K562 (cell line): ENCODE measurements around the gene C1orf198. TPM values are rescaled to one million over a fixed set of nuclear protein-coding genes. Genes with fewer than 3 reads are reported as not detected.

Experiments used
- ATAC-seq: fragments of 200-7000 bp; cut with Tn5 transposase; 3 replicates; pipeline ENCODE4 v1.9.1; 2020; ENCODE audit warnings: moderate library complexity
- BruUV-seq: library from RNA; stranded (reverse); fragments of 400-500 nt; replicated peaks from 2 replicates; lab custom pipeline; 2021; lab: Mats Ljungman, UMichigan
- CTCF ChIA-PET: fragments of 300-600 bp; formaldehyde crosslinking; extraction: SDS; loops from one replicate; lab custom pipeline; 2021; ENCODE audit warnings: low intra/inter-chr PET ratio; lab: Yijun Ruan, JAX
- POLR2A ChIA-PET: fragments of 300-600, 350-650 bp; sonication (Branson Sonifier 250); formaldehyde crosslinking; extraction: SDS; loops from one replicate; lab custom pipeline; 2021; ENCODE audit warnings: antibody characterized with exemption, inconsistent platforms; lab: Yijun Ruan, JAX
- DNase-seq, 4 experiments: peaks; one replicate each; pipeline versions ENCODE4 v3.0.0 to v3.0.0-alpha.2; 2011 to 2018; ENCODE audit warnings: low spot score in 3 of 4, mixed read lengths in 3 of 4; ENCODE audit errors: extremely low read depth in 1 of 4
- FAIRE-seq: peaks from 2 replicates; lab custom pipeline; 2011; peaks lifted over from hg19 to GRCh38; lab: Jason Lieb, UNC
- H2AFZ ChIP-seq: 2 replicates; pipeline ENCODE4 v1.6.0; 2011; ENCODE audit warnings: low read depth, low read length, control low read depth, inconsistent platforms
- H3K27ac ChIP-seq: fragments of 200-600 bp; 3 replicates; pipeline ENCODE4 v1.8.0; 2011; ENCODE audit warnings: low read depth, mild to moderate bottlenecking, control low read depth, inconsistent platforms, low read length, moderate library complexity, mixed read lengths; ENCODE audit errors: extremely low read depth
- H3K27me3 ChIP-seq, 2 experiments: fragments of 300-600 bp in 1 of 2; 2 replicates in 1 of 2; 3 replicates in 1 of 2; pipeline versions ENCODE4 v1.6.0 to v1.8.0; 2011; ENCODE audit warnings: inconsistent platforms in 2 of 2, low read length in 2 of 2, mild to moderate bottlenecking in 1 of 2, mixed read lengths in 1 of 2, moderate library complexity in 1 of 2; ENCODE audit not compliant: control insufficient read depth in 2 of 2, insufficient read depth in 2 of 2
- H3K36me3 ChIP-seq: fragments of 300-600 bp; 3 replicates; pipeline ENCODE4 v1.8.0; 2011; ENCODE audit warnings: mild to moderate bottlenecking, low read length, inconsistent platforms; ENCODE audit not compliant: control insufficient read depth, insufficient read depth
- H3K4me1 ChIP-seq, 2 experiments: fragments of 200-600 bp in 1 of 2; replicated peaks in 1 of 2; 2 replicates in 1 of 2; 3 replicates in 1 of 2; pipeline versions ENCODE4 v1.5.1 to v1.8.0; 2011; ENCODE audit warnings: inconsistent platforms in 2 of 2, low read length in 2 of 2, mild to moderate bottlenecking in 1 of 2, mixed read lengths in 1 of 2, moderate library complexity in 1 of 2; ENCODE audit not compliant: control insufficient read depth in 2 of 2, insufficient read depth in 2 of 2
- H3K4me2 ChIP-seq: 2 replicates; pipeline ENCODE4 v1.6.1; 2011; ENCODE audit warnings: low read length, control low read depth, inconsistent platforms, mixed read lengths; ENCODE audit not compliant: insufficient read depth
- H3K4me3 ChIP-seq: fragments of 200-600 bp; sonication (generic), shearing (Covaris generic); 2 replicates; pipeline ENCODE4 v1.5.1; 2016; ENCODE audit warnings: control low read depth, inconsistent platforms
- H3K79me2 ChIP-seq: fragments of 200-600 bp; 3 replicates; pipeline ENCODE4 v1.8.0; 2011; ENCODE audit warnings: low read length, inconsistent platforms; ENCODE audit not compliant: control insufficient read depth, insufficient read depth
- H3K9ac ChIP-seq, 2 experiments: 2 replicates each; pipeline versions ENCODE4 v1.6.0 to v1.6.1; 2011; ENCODE audit warnings: low read depth in 2 of 2, low read length in 2 of 2, control low read depth in 1 of 2, inconsistent platforms in 1 of 2, mild to moderate bottlenecking in 1 of 2, mixed read lengths in 1 of 2; ENCODE audit not compliant: insufficient read depth in 1 of 2
- H3K9me1 ChIP-seq: one replicate; pipeline ENCODE4 v1.6.0; 2011; ENCODE audit warnings: inconsistent platforms, mild to moderate bottlenecking, low read length, moderate library complexity; ENCODE audit not compliant: control insufficient read depth, insufficient read depth
- H3K9me3 ChIP-seq: replicated peaks from 2 replicates; pipeline ENCODE4 v1.5.1; 2011; ENCODE audit warnings: low read depth, low read length, inconsistent platforms; ENCODE audit not compliant: control insufficient read depth, insufficient read depth
- H4K20me1 ChIP-seq: replicated peaks from 2 replicates; pipeline ENCODE4 v1.6.1; 2011; ENCODE audit warnings: low read length, inconsistent platforms, mixed read lengths; ENCODE audit not compliant: control insufficient read depth, insufficient read depth
- CBFA2T2 ChIP-seq: fragments of 450-650 bp; conservative IDR thresholded peaks from 2 replicates; pipeline ENCODE4 v1.6.1; 2017; ENCODE audit warnings: mild to moderate bottlenecking
- GTF2A2 ChIP-seq: IDR thresholded peaks from 2 replicates; pipeline ENCODE4 v1.6.1; 2016; ENCODE audit warnings: mild to moderate bottlenecking, missing genetic modification characterization, missing compliant biosample characterization
- IRF9 ChIP-seq: fragments of 450-650 bp; IDR thresholded peaks from 2 replicates; pipeline ENCODE4 v1.6.1; 2016; ENCODE audit warnings: missing biosample characterization, missing genetic modification characterization
- MNT ChIP-seq, 2 experiments: fragments of 450-650 bp; conservative IDR thresholded peaks; 2 replicates each; pipeline ENCODE4 v1.6.1; 2017; ENCODE audit warnings: mild to moderate bottlenecking in 2 of 2, moderate library complexity in 2 of 2
- NR0B1 ChIP-seq: fragments of 450-650 bp; IDR thresholded peaks from one replicate; pipeline ENCODE4 v1.6.1; 2018; ENCODE audit warnings: mild to moderate bottlenecking, moderate library complexity; ENCODE audit not compliant: partially characterized antibody
- ZBTB5 ChIP-seq: fragments of 450-650 bp; IDR thresholded peaks from 2 replicates; pipeline ENCODE4 v1.6.1; 2017; ENCODE audit warnings: antibody characterized with exemption
- WGBS: fragments of 100-300 bp; shearing (Covaris generic); methylation state at CpG from one replicate; pipeline ENCODE4 v1.1.6; 2016; ENCODE audit warnings: low coverage, mixed read lengths; ENCODE audit not compliant: insufficient coverage; ENCODE audit errors: missing lambda C conversion rate; 5-methylcytosine and 5-hydroxymethylcytosine counted together
- in situ Hi-C: fragments of 300-500 bp; cut with MboI; formaldehyde crosslinking; loops from 4 replicates; pipeline ENCODE4 v1.15.0; 2018; ENCODE audit warnings: inconsistent platforms, mixed read lengths
- intact Hi-C: fragments of 100-400 bp; cut with micrococcal nuclease; formaldehyde crosslinking; loops from 2 replicates; pipeline ENCODE4 v1.14.2; 2022
- polyA plus RNA-seq, 8 experiments: library from polyadenylated mRNA; depleted of rRNA in 4 of 8; stranded (reverse) in 5 of 8; unstranded in 3 of 8; fragments of >200 nt; fragmentation: Nextera tagmentation in 2 of 8; fragmentation: Illumina TruSeq in 1 of 8; extraction: Ambion mirVana in 2 of 8; extraction: Trizol in 1 of 8; gene quantifications; 2 replicates each; pipeline versions ENCODE4 v1.2.1 to v1.2.3, GENCODE V29; 2011 to 2014; ENCODE audit warnings: inconsistent platforms in 1 of 8, missing spikeins in 1 of 8
- total RNA-seq, 7 experiments: library from RNA; depleted of rRNA in 6 of 7; stranded (reverse); fragments of >200 nt in 6 of 7; fragmentation: Illumina TruSeq in 2 of 7; extraction: Trizol in 2 of 7; gene quantifications; 2 replicates each; pipeline versions ENCODE4 v1.2.1 to v1.2.3, GENCODE V29; 2011 to 2021; ENCODE audit warnings: low replicate concordance in 1 of 7

Gene C1orf198
- total and polyA plus RNA-seq, 9 of the 15 experiments (the other 6 are each of a cell fraction or from before 2014, with no cell fraction given), result 2.0 to 15.1 (median 10.4) TPM

GRCh38 chr1:230839173-230839572 lies 29.1 kb downstream of the C1orf198 start:
- Histone ChIP-seq H2AFZ (no peak overlapping the region), H3K27ac (no peak overlapping the region), H3K4me1 (no peaks in the 10 kb centered on the region; a peak in 2 of 5 replicates), H3K9ac (no peak overlapping the region), H3K9me1 (no peaks in the 10 kb centered on the region), H3K36me3 (peaks cover 7% of the 10 kb centered on the region; the same call in 1 of the 3 replicates), H3K4me2 (no peak overlapping the region), H3K27me3 (peaks cover 0 to 2% of the 10 kb centered on the region in 2 experiments; a peak in 1 of 5 replicates), H3K4me3 (no peak overlapping the region), H3K9me3 (no peaks in the 10 kb centered on the region), H3K79me2 (no peaks in the 10 kb centered on the region), H4K20me1 (no peaks in the 10 kb centered on the region)
- intact Hi-C loops (no loop called here), in situ Hi-C loops (no loop called here)
- CTCF ChIA-PET, result no interaction called here
- no peak for ATAC-seq
- no TSS peak for BruUV-seq
- POLR2A ChIA-PET, result interaction anchor here (0.6 kb wide), 1 partner anchor 9 kb away, joined by 3 read pairs; no protein-coding TSS in a partner anchor
- FAIRE-seq, result peak; percentile 71
- TF ChIP-seq GTF2A2 (tag), result no peak
- no peak for TF ChIP-seq NR0B1
- no peak for TF ChIP-seq CBFA2T2
- TF ChIP-seq IRF9, result no peak
- TF ChIP-seq ZBTB5, result no peak
- TF ChIP-seq MNT (conservative IDR thresholded peaks at IDR 0.05), result no peak
- 45% methylated on average over 10 of the region's 10 CpGs for WGBS
- no peak for DNase-seq
